Adrenal gland (tissue), 19 donors: ENCODE measurements around the gene MTMR4. TPM values are rescaled to one million over a fixed set of nuclear protein-coding genes. Genes with fewer than 3 reads are reported as not detected.
A peak's percentile ranks its signal among the peaks of the same experiment; 100 is the strongest.

ENCODE experiments used
- DNase-seq, 7 donors: peaks; one replicate each; pipeline ENCODE4 v3.0.0-alpha.2; 2019 to 2020
- H3K27ac ChIP-seq, 5 donors: fragments of 200-600 bp; sonication (generic) in 4 of 5; 1 replicate in 3 of 5; 2 replicates in 2 of 5; pipeline versions ENCODE4 v1.5.1 to v1.8.0; 2016 to 2020; ENCODE audit warnings: mild to moderate bottlenecking in 1 of 5
- H3K27me3 ChIP-seq: fragments of 200-600 bp; 2 replicates; pipeline ENCODE4 v1.8.0; 2021
- H3K36me3 ChIP-seq, 2 donors: fragments of 200-600 bp; replicated peaks in 1 of 2; 1 replicate in 1 of 2; 2 replicates in 1 of 2; pipeline versions ENCODE4 v1.5.1 to v1.8.0; 2018 to 2022
- H3K4me1 ChIP-seq, 2 donors: fragments of 200-600 bp; replicated peaks in 1 of 2; 1 replicate in 1 of 2; 2 replicates in 1 of 2; pipeline versions ENCODE4 v1.5.1 to v1.8.0; 2018 to 2021
- H3K4me3 ChIP-seq, 4 donors: fragments of 200-600 bp; sonication (generic) in 3 of 4; one replicate each; pipeline ENCODE4 v1.5.1; 2016 to 2018
- H3K9me3 ChIP-seq, 3 donors: fragments of 200-600 bp; sonication (generic) in 1 of 3; replicated peaks in 1 of 3; 1 replicate in 2 of 3; 2 replicates in 1 of 3; pipeline versions ENCODE4 v1.5.1 to v1.8.0; 2016 to 2021
- POLR2A ChIP-seq, 2 donors: fragments of 450-650 bp; IDR thresholded peaks; one replicate each; pipeline ENCODE4 v1.6.1; 2017; ENCODE audit warnings: antibody characterized with exemption in 2 of 2, mild to moderate bottlenecking in 2 of 2, moderate library complexity in 1 of 2
- WGBS, 4 donors: extraction: QIAGEN DNeasy Blood & Tissue Kit in 2 of 4; methylation state at CpG; one replicate each; pipeline versions ENCODE4 v1.1.5 to v1.1.7; 2013 to 2017; 5-methylcytosine and 5-hydroxymethylcytosine counted together
- intact Hi-C, 2 donors: fragments of 100-400 bp; cut with DNase I; formaldehyde crosslinking; loops; one replicate each; pipeline versions ENCODE4 v1.14.1 to v1.15.0; 2022 to 2023
- long read RNA-seq, 10 donors: library from polyadenylated mRNA in 3 of 10; unstranded in 2 of 10; stranded (forward) in 1 of 10; transcript quantifications; one replicate each; pipeline ENCODE4 v2.0.0 and lab custom pipeline, GENCODE V29; 2021 to 2026
- polyA plus RNA-seq, 3 donors: library from polyadenylated mRNA; stranded (reverse); fragments of 200-250 nt in 2 of 3; fragments of 350-450 nt in 1 of 3; fragmentation: Illumina TruSeq in 1 of 3; extraction: RNeasy Lipid Tissue Mini Kit (QIAGEN cat#74804) in 1 of 3; gene quantifications; one replicate each; pipeline ENCODE4 v1.2.3, GENCODE V29; 2013 to 2014
- total RNA-seq, 9 donors: library from RNA; depleted of rRNA in 4 of 9; stranded (reverse); fragments of >200 nt in 4 of 9; fragments of 120-200 nt in 1 of 9; fragmentation: NEBNext Ultra II Directional in 1 of 9; extraction: Animal tissue kit (Norgen Biotek cat#: 25700) in 1 of 9; gene quantifications; one replicate each; pipeline versions ENCODE4 v1.1.0 to v1.2.4, GENCODE V29; 2013 to 2023
- TF ChIP-seq, protein P1 (sequence below), 6 experiments: fragments of 450-650 bp in 4 of 6; fragments of 200-600 bp in 2 of 6; sonication (generic) in 1 of 6; IDR thresholded peaks; 1 replicate in 5 of 6; 2 replicates in 1 of 6; pipeline versions ENCODE4 v1.5.1 to v1.8.0; 2016 to 2021; ENCODE audit warnings: antibody characterized with exemption in 6 of 6, mild to moderate bottlenecking in 2 of 6, moderate library complexity in 1 of 6
- donor health status: healthy with polysubstance abuse.
- donor health status: Bipolar disorder and iron deficiency.
- donor health status: DM: yes; HTN: yes; CAD: no.
- donor health status: DM: no; HTN: no; CAD: no.
- donor health status: DM: no; HTN: no; CAD: no.
- donor health status: DM: yes; HTN: yes; CAD: no.

MTMR4 gene
- 10 to 100 TPM; 36.4 to 85.2 (median 44.9) TPM for total RNA-seq
- 10 to 100 TPM; 11.4 to 43.1 (median 17.0) TPM for polyA plus RNA-seq
- long read RNA-seq, donor 1, full-length matches to known transcripts: 5 of 5 reads
- long read RNA-seq, donor 1, partial matches to known transcripts: 0 of 5 reads
- long read RNA-seq, donor 1, other reads (novel, unspliced or antisense): 0 of 5 reads
- long read RNA-seq, donor 2, partial matches to known transcripts: 6 of 7 reads
- long read RNA-seq, donor 2, other reads (novel, unspliced or antisense): 0 of 7 reads
- long read RNA-seq, donor 3: 0 reads
- long read RNA-seq, donor 4, partial matches to known transcripts: 3 of 5 reads
- long read RNA-seq, donor 4, other reads (novel, unspliced or antisense): 2 of 5 reads
- long read RNA-seq, donor 5, full-length matches to known transcripts: 5 of 26 reads
- long read RNA-seq, donor 5, partial matches to known transcripts: 5 of 26 reads
- long read RNA-seq, donor 5, other reads (novel, unspliced or antisense): 16 of 26 reads
- long read RNA-seq, donor 6, partial matches to known transcripts: 2 of 2 reads
- long read RNA-seq, donor 6, other reads (novel, unspliced or antisense): 0 of 2 reads
- long read RNA-seq, donor 7, partial matches to known transcripts: 0 of 2 reads
- long read RNA-seq, donor 7, other reads (novel, unspliced or antisense): 0 of 2 reads
- long read RNA-seq, donor 8, partial matches to known transcripts: 6 of 8 reads
- long read RNA-seq, donor 8, other reads (novel, unspliced or antisense): 0 of 8 reads
- long read RNA-seq, donor 9, partial matches to known transcripts: 9 of 13 reads
- long read RNA-seq, donor 9, other reads (novel, unspliced or antisense): 0 of 13 reads
- long read RNA-seq, donor 10, full-length matches to known transcripts: 3 of 3 reads
- long read RNA-seq, donor 10, partial matches to known transcripts: 0 of 3 reads
- long read RNA-seq, donor 10, other reads (novel, unspliced or antisense): 0 of 3 reads

DNA sequence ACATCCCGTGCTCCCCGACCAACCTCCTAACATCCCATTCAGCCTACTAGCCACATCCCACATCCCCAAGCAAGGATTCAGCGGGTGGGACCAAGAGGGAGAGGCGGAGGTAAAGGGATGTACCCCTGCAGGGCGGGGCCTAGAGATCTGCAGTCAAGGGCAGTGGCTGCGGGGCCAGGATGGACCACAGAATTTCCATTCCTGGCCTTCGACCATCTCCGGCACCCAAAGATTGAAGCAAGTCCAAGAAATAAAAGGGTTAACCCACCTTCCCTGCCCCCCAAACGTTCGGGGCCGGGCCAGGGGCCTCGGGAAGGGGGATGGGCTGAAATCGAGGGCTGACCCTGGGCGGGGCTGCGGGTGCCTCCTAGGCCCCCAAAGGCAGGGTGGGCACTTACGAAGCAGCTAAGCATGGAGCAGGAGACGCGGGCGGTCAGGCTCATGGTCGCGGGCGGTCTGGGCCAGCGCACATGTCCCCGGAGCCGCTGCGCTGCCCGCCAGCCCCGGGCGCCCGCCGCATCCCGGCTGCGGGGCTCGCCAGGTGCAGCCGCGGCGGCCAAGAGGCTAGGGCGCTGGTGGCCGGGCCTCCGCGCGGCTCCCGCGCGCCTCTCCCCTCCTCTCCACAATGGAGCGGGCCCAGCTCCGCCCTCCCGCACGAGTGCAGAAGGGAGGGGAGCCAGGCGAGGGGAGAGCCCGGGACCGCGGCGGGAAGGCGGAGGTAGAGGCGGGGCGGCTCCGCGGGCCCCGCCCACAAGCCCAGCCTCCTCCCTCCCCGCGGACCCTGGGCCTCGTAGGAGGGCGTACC is at the start of gene MTMR4:
TSS of gene MTMR4 (minus strand) at position 674 of the 805 bp plus-strand sequence. CDS start at position 443, 231 bp downstream.
- no peaks in the 10 kb centered on the region for H3K27me3 ChIP-seq
- H3K9me3 ChIP-seq: no peaks in the 10 kb centered on the region
- H3K4me3 ChIP-seq: peak within 1 kb of the TSS in 2 of 4 donors; percentile 43 to 66
- H3K36me3 ChIP-seq: peaks cover 0 to 36% of the 10 kb centered on the region in 2 donors
- peak within 1 kb of the TSS in 4 of 5 donors; percentile 35 to 81 (median 66) for H3K27ac ChIP-seq
- H3K4me1 ChIP-seq: peaks cover 19 to 40% of the 10 kb centered on the region in 2 donors
- 0 to 3% (median 1%) methylated on average over 10 to 63 of the region's 64 CpGs for WGBS, 4 donors
- DNase-seq: peak; percentile 80 to 89 (median 87)
- peak in 1 of 2 donors; percentile 37 for TF ChIP-seq POLR2A (IDR thresholded peaks at IDR 0.05)
- TF ChIP-seq, protein P1, sequence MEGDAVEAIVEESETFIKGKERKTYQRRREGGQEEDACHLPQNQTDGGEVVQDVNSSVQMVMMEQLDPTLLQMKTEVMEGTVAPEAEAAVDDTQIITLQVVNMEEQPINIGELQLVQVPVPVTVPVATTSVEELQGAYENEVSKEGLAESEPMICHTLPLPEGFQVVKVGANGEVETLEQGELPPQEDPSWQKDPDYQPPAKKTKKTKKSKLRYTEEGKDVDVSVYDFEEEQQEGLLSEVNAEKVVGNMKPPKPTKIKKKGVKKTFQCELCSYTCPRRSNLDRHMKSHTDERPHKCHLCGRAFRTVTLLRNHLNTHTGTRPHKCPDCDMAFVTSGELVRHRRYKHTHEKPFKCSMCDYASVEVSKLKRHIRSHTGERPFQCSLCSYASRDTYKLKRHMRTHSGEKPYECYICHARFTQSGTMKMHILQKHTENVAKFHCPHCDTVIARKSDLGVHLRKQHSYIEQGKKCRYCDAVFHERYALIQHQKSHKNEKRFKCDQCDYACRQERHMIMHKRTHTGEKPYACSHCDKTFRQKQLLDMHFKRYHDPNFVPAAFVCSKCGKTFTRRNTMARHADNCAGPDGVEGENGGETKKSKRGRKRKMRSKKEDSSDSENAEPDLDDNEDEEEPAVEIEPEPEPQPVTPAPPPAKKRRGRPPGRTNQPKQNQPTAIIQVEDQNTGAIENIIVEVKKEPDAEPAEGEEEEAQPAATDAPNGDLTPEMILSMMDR (IDR thresholded peaks at IDR 0.05): no peak
- intact Hi-C loops: no loop called here

DNA sequence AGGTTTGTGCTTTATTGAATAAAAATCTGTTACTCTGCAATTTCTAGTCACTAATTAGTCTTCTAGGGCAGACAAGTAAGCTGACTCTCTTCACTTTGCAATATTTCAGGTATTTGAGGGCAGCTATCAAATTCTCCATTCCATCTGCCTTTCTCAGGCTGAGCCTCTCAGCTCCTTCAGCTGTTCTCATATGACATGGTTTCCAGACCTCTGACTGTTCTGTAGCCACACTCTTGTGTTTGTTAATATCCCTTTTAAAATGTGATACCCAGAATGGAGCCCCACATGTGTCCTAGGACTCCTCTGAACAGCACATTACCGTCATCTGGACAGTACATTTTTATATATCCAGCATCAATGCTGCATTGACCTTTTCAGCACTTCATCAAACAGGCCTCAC is 46.1 kb upstream of the MTMR4 start:
- TF ChIP-seq POLR2A (IDR thresholded peaks at IDR 0.05): no peak
- TF ChIP-seq, protein P1 (IDR thresholded peaks at IDR 0.05): no peak
- H3K4me1 ChIP-seq: no peaks in the 10 kb centered on the region
- 82 to 92% (median 86%) methylated on average over 1 of the region's 1 CpG for WGBS, 4 donors

GRCh38 chr17:58557981-58558380 is 43.5 kb upstream of the MTMR4 start:
- DNase-seq: no peak
- Histone ChIP-seq H3K36me3 (no peaks in the 10 kb centered on the region), H3K27me3 (no peaks in the 10 kb centered on the region), H3K4me3 (no peak overlapping the region), H3K9me3 (no peaks in the 10 kb centered on the region), H3K27ac (no peak overlapping the region), H3K4me1 (no peaks in the 10 kb centered on the region)
- intact Hi-C loops: no loop called here
- 77 to 90% (median 86%) methylated on average over 3 of the region's 3 CpGs for WGBS, 4 donors
- TF ChIP-seq, protein P1 (IDR thresholded peaks at IDR 0.05): no peak
- TF ChIP-seq POLR2A (IDR thresholded peaks at IDR 0.05): no peak

More for the DNA sequence above, 46.1 kb upstream of the MTMR4 start:
- Histone ChIP-seq H3K27ac (no peak overlapping the region), H3K4me3 (no peak overlapping the region), H3K9me3 (no peaks in the 10 kb centered on the region), H3K27me3 (no peaks in the 10 kb centered on the region), H3K36me3 (no peaks in the 10 kb centered on the region)
- DNase-seq: no peak
- intact Hi-C loops: no loop called here
